ENCODE measurements around the gene HPCAL1.

- TF ChIP-seq CTCF (IDR thresholded peaks at IDR 0.05) (no peak), EZH2 (IDR thresholded peaks at IDR 0.05) (no peak), EZH2phosphoT487 (IDR thresholded peaks at IDR 0.05) (no peak)
These were observed 90.9 kb downstream of the HPCAL1 start for GRCh38 chr2:10393640-10393982.

Data from neural progenitor cell (in vitro differentiated cells).